Endodermal cell (in vitro differentiated cells): ENCODE results near the gene LRRC3. TPM values are rescaled to one million over a fixed set of nuclear protein-coding genes. Genes with fewer than 3 reads are reported as not detected.
"Not testable (repeated sequence)": the region's sequence is repeated elsewhere in the genome, so short reads cannot be mapped to it uniquely, and the experiment has no call there.

ENCODE experiments used
- DNase-seq: peaks from one replicate; pipeline ENCODE4 v3.0.0-alpha.2; 2017
- H3K27ac ChIP-seq: 2 replicates; pipeline ENCODE4 v1.5.1; 2013; ENCODE audit warnings: mild to moderate bottlenecking, low read depth, low read length, moderate library complexity
- H3K27me3 ChIP-seq: 2 replicates; pipeline ENCODE4 v1.6.1; 2013; ENCODE audit warnings: mild to moderate bottlenecking, low read length, moderate library complexity; ENCODE audit not compliant: insufficient read depth, control insufficient read depth, poor library complexity, severe bottlenecking
- H3K36me3 ChIP-seq: 2 replicates; pipeline ENCODE4 v1.7.0; 2013; ENCODE audit warnings: mild to moderate bottlenecking, low read length, moderate library complexity; ENCODE audit not compliant: control insufficient read depth, insufficient read depth
- H3K4me1 ChIP-seq: one replicate; pipeline ENCODE4 v1.7.0; 2013; ENCODE audit warnings: low read length; ENCODE audit not compliant: control insufficient read depth, insufficient read depth
- H3K4me3 ChIP-seq: 2 replicates; pipeline ENCODE4 v1.5.1; 2013; ENCODE audit warnings: mild to moderate bottlenecking, low read length, moderate library complexity
- H3K9ac ChIP-seq: 2 replicates; pipeline ENCODE4 v1.6.1; 2013; ENCODE audit warnings: mild to moderate bottlenecking, low read length, moderate library complexity; ENCODE audit not compliant: poor library complexity, severe bottlenecking; ENCODE audit errors: extremely low read depth
- H3K9me3 ChIP-seq: 2 replicates; pipeline ENCODE4 v1.6.1; 2013; ENCODE audit warnings: mild to moderate bottlenecking, low read length, moderate library complexity; ENCODE audit not compliant: control insufficient read depth
- H3K27ac Mint-ChIP-seq: 2 replicates; pipeline ENCODE4 v1.8.0; 2020; ENCODE audit warnings: mixed read lengths
- H3K27me3 Mint-ChIP-seq: 2 replicates; pipeline ENCODE4 v1.8.0; 2021; ENCODE audit warnings: mild to moderate bottlenecking, mixed read lengths; ENCODE audit not compliant: insufficient read depth
- H3K36me3 Mint-ChIP-seq: 2 replicates; pipeline ENCODE4 v1.8.0; 2020; ENCODE audit warnings: low read depth, mixed read lengths
- H3K4me1 Mint-ChIP-seq: 2 replicates; pipeline ENCODE4 v1.8.0; 2020; ENCODE audit warnings: mixed read lengths
- H3K4me3 Mint-ChIP-seq: 2 replicates; pipeline ENCODE4 v1.8.0; 2020; ENCODE audit warnings: mild to moderate bottlenecking, moderate library complexity, mixed read lengths
- H3K9me3 Mint-ChIP-seq: 2 replicates; pipeline ENCODE4 v1.8.0; 2020; ENCODE audit warnings: mild to moderate bottlenecking, mixed read lengths
- WGBS, 2 experiments: methylation state at CpG; one replicate each; pipeline versions ENCODE4 v1.1.5 to v1.1.7; 2013; ENCODE audit warnings: missing lambda C conversion rate in 2 of 2, mixed read lengths in 1 of 2; ENCODE audit not compliant: insufficient coverage in 1 of 2, insufficient read length in 1 of 2; 5-methylcytosine and 5-hydroxymethylcytosine counted together
- total RNA-seq, 2 donors: library from RNA; stranded (reverse); fragmentation: NEBNext Ultra II Directional in 1 of 2; extraction: Animal tissue kit (Norgen Biotek cat#: 25700) in 1 of 2; gene quantifications; 2 replicates in 1 of 2; 3 replicates in 1 of 2; pipeline ENCODE4 v1.2.1, GENCODE V29; 2021
- TF ChIP-seq, protein P1 (sequence below): fragments of 200-600 bp; sonication (generic); conservative IDR thresholded peaks from 2 replicates; pipeline ENCODE4 v1.5.0; 2021; ENCODE audit warnings: antibody characterized with exemption, mild to moderate bottlenecking

LRRC3 gene
- total RNA-seq, 2 donors from 2014 or later: 14.1 to 16.5 TPM

DNA sequence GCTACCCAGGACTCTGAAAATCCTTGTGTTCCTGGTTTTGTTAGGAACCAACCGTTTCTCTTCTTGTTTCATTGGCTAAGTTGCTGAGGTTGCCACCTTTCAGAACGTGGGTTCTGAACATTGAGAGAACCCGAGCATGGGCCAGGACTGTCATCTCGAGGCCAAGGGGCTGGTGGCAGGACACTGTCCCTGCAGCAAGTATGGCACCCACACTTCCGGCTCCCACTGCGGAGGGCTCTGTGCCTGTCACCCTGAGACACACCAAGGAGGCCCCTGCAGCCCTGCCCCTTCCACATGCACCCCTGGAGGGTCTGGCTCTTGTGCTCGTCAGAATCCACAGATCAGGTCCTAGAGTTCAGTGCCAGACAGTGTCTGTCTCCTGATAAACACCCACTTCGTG is 39.1 kb upstream of the LRRC3 start:
- peaks cover 6% of the 10 kb centered on the region for H3K9me3 Mint-ChIP-seq

DNA sequence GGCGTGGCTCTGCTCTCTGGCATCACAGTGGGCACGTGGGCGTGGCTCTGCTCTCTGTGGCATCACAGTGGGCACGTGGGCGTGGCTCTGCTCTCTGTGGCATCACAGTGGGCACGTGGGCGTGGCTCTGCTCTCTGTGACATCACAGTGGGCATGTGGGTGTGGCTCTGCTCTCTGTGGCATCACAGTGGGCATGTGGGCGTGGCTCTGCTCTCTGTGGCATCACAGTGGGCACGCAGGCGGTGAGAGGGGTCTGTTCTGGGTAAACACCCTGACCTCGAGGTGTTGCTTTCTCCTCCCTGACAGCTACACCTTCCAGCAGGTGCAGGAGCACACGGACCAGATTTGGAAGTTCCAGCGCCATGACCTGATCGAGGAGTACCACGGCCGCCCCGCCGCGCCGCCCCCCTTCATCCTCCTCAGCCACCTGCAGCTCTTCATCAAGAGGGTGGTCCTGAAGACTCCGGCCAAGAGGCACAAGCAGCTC is 37.6 kb upstream of the LRRC3 start:
- not testable (repeated sequence) for H3K9me3 Mint-ChIP-seq, H3K36me3 Mint-ChIP-seq, H3K9me3 ChIP-seq, H3K4me1 Mint-ChIP-seq, H3K4me1 ChIP-seq, H3K4me3 ChIP-seq, H3K27ac Mint-ChIP-seq, H3K27me3 Mint-ChIP-seq, H3K4me3 Mint-ChIP-seq, H3K27me3 ChIP-seq, H3K9ac ChIP-seq, DNase-seq, H3K36me3 ChIP-seq, H3K27ac ChIP-seq
- WGBS, 2 experiments: 93 to 94% methylated on average over 10 to 21 of the region's 21 CpGs

More for the DNA sequence above, 39.1 kb upstream of the LRRC3 start:
- H3K27me3 ChIP-seq: no peaks in the 10 kb centered on the region
- H3K9ac ChIP-seq: no peak overlapping the region
- H3K4me1 ChIP-seq: no peaks in the 10 kb centered on the region
- TF ChIP-seq, protein P1, sequence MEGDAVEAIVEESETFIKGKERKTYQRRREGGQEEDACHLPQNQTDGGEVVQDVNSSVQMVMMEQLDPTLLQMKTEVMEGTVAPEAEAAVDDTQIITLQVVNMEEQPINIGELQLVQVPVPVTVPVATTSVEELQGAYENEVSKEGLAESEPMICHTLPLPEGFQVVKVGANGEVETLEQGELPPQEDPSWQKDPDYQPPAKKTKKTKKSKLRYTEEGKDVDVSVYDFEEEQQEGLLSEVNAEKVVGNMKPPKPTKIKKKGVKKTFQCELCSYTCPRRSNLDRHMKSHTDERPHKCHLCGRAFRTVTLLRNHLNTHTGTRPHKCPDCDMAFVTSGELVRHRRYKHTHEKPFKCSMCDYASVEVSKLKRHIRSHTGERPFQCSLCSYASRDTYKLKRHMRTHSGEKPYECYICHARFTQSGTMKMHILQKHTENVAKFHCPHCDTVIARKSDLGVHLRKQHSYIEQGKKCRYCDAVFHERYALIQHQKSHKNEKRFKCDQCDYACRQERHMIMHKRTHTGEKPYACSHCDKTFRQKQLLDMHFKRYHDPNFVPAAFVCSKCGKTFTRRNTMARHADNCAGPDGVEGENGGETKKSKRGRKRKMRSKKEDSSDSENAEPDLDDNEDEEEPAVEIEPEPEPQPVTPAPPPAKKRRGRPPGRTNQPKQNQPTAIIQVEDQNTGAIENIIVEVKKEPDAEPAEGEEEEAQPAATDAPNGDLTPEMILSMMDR: no peak
- no peak overlapping the region for H3K4me3 ChIP-seq
- H3K27ac ChIP-seq: no peak overlapping the region
- WGBS, 2 experiments: 75 to 81% methylated on average over 7 to 8 of the region's 8 CpGs
- H3K4me3 Mint-ChIP-seq: no peak overlapping the region
- no peaks in the 10 kb centered on the region for H3K36me3 ChIP-seq
- no peaks in the 10 kb centered on the region for H3K9me3 ChIP-seq
- peak; percentile 24 for DNase-seq
- H3K27ac Mint-ChIP-seq: no peak overlapping the region
- H3K36me3 Mint-ChIP-seq: peaks cover 2% of the 10 kb centered on the region
- peaks cover 3% of the 10 kb centered on the region for H3K4me1 Mint-ChIP-seq
- peaks cover 3% of the 10 kb centered on the region for H3K27me3 Mint-ChIP-seq

DNA sequence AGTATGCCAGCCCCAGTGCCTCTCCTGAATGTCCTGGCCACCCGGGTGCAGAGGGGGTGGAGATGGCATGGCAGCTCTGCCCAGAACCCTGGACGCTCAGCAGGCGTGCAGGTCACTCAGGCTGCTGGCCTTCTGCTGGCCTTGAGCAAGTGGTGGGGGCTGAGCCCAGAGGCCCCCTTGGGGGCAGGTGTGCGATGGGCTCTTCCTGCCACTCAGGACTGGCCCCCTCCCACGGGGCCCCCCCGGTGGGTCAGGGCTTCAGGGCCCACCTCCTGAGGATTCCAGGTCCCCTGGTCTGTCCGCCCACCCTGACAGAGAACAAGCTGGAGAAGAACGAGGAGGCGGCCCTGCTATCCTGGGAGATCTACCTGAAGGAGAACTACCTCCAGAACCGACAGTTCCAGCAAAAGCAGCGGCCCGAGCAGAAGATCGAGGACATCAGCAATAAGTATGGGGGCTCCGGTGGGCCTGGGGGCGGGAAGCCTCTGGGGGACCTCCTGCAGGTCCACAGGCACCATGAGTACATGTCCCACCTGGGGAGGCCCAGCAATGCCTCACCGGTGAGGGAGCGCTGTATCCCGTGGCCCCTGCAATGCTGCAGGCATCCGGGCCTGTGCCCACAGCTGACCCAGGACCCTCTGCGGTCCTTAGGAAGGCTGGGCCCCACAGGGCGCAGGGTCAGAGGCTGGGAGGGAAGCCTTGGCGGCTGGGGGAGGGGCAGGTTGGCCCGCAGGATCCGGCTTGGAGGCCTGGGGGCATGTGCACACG is 37.0 kb upstream of the LRRC3 start:
- H3K36me3 Mint-ChIP-seq: peaks cover 2% of the 10 kb centered on the region
- Histone ChIP-seq H3K4me1 (no peaks in the 10 kb centered on the region), H3K36me3 (no peaks in the 10 kb centered on the region), H3K9ac (no peak overlapping the region), H3K27ac (no peak overlapping the region), H3K9me3 (no peaks in the 10 kb centered on the region), H3K27me3 (no peaks in the 10 kb centered on the region), H3K4me3 (no peak overlapping the region)
- H3K9me3 Mint-ChIP-seq: peaks cover 6% of the 10 kb centered on the region
- peak; percentile 29 for DNase-seq
- 87 to 88% methylated on average over 12 to 25 of the region's 25 CpGs for WGBS, 2 experiments
- no peaks in the 10 kb centered on the region for H3K27me3 Mint-ChIP-seq
- H3K4me1 Mint-ChIP-seq: peaks cover 6% of the 10 kb centered on the region
- TF ChIP-seq, protein P1: no peak
- no peak overlapping the region for H3K27ac Mint-ChIP-seq
- no peak overlapping the region for H3K4me3 Mint-ChIP-seq
